ENCODE measurements around the gene LRRC8B. TPM values are rescaled to one million over a fixed set of nuclear protein-coding genes. Genes with fewer than 3 reads are reported as not detected.

LRRC8B gene
- total RNA-seq, 3 donors from 2014 or later (not counting 1 experiment from before 2014, with no cell fraction given) = 1.7 to 2.9 (median 2.9) TPM

- Mint-ChIP-seq H3K9me3 (no peaks in the 10 kb centered on the region), H3K36me3 (no peaks in the 10 kb centered on the region), H3K4me3 (peak overlapping the region; percentile 89), H3K4me1 (peaks cover 8 to 15% of the 10 kb centered on the region in 2 donors), H3K27ac (peak overlapping the region; percentile 80 to 90), H3K27me3 (ENCODE audit: low read depth in 2 of 2) (no peaks in the 10 kb centered on the region)
- intact Hi-C loops (cut with micrococcal nuclease) = loop anchor here (2.0 kb wide), 1 partner anchor 237 kb away; no protein-coding TSS in a partner anchor
- Histone ChIP-seq H3K4me1 (ENCODE audit: control insufficient read depth, insufficient read depth, low read length) (peaks cover 14% of the 10 kb centered on the region), H3K36me3 (ENCODE audit: control insufficient read depth, insufficient read depth, low read length) (no peaks in the 10 kb centered on the region), H3K4me3 (ENCODE audit: low read length) (peak overlapping the region; percentile 86), H3K9me3 (ENCODE audit: control insufficient read depth, insufficient read depth, low read length) (no peaks in the 10 kb centered on the region), H3K27ac (ENCODE audit: low read length) (peak overlapping the region; percentile 84), H3K27me3 (ENCODE audit: control insufficient read depth, insufficient read depth, low read length) (no peaks in the 10 kb centered on the region)
- WGBS (ENCODE audit: insufficient coverage) = under 1% methylated on average over 33 of the region's 35 CpGs
- DNase-seq = peak in 1 of 2 donors; percentile 62
- TF ChIP-seq CTCF (IDR thresholded peaks at IDR 0.05) = no peak
- ATAC-seq = peak; percentile 3 to 8 (median 4)
Observed at GRCh38 chr1:89525169-89525855, 683 bp downstream of the LRRC8B start.

GRCh38 chr1:89527256-89527655 is 2.6 kb downstream of the LRRC8B start:
- no peak for DNase-seq
- H3K27me3 ChIP-seq (ENCODE audit: control insufficient read depth, insufficient read depth, low read length) = no peaks in the 10 kb centered on the region
- Mint-ChIP-seq H3K27me3 (ENCODE audit: low read depth in 2 of 2) (no peaks in the 10 kb centered on the region), H3K9me3 (no peaks in the 10 kb centered on the region), H3K4me3 (peak overlapping the region; percentile 52), H3K36me3 (no peaks in the 10 kb centered on the region), H3K4me1 (peaks cover 8 to 20% of the 10 kb centered on the region in 2 donors), H3K27ac (peak overlapping the region in 1 of 2 donors; percentile 32)
- H3K9me3 ChIP-seq (ENCODE audit: control insufficient read depth, insufficient read depth, low read length) = no peaks in the 10 kb centered on the region
- no CpG with 5 or more reads among the region's 1 CpG for WGBS (ENCODE audit: insufficient coverage)
- intact Hi-C loops (cut with micrococcal nuclease) = no loop called here
- H3K36me3 ChIP-seq (ENCODE audit: control insufficient read depth, insufficient read depth, low read length) = no peaks in the 10 kb centered on the region
- H3K4me1 ChIP-seq (ENCODE audit: control insufficient read depth, insufficient read depth, low read length) = peaks cover 14% of the 10 kb centered on the region
- no peak for TF ChIP-seq CTCF (IDR thresholded peaks at IDR 0.05)
- no peak overlapping the region for H3K4me3 ChIP-seq (ENCODE audit: low read length)
- ATAC-seq = no peak
- no peak overlapping the region for H3K27ac ChIP-seq (ENCODE audit: low read length)

DNA sequence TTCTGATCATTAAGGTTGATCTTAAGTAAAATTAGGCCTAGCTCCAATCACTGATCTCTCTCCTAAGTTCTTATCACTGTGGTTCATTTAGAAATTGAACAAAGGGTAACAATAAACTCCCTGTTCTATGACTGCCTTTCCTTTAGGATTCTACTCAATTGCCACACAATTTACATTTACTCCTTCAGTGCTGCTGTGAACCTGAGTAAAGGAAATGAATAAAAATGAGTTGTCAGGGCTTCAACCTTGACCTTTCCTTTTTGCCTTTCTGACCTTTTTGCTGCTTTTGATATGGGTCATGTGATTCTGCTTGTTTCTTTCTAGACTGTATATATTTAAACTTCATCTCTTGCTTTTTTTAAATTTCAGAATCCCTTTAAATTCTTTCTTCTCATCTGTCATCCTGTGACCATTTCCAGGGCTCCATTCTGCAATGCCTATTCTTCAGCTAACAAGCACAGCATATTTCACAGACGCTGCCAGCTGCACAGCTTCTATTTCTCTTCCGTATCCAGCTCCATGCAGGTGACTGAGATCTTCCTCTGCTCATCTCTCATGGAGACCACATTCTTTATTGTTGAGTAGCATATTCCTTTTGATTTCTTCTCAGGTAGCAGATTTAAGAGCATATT is 3.2 kb downstream of the LRRC8B start:
- Histone ChIP-seq H3K4me3 (ENCODE audit: low read length) (no peak overlapping the region), H3K36me3 (ENCODE audit: control insufficient read depth, insufficient read depth, low read length) (no peaks in the 10 kb centered on the region), H3K27ac (ENCODE audit: low read length) (no peak overlapping the region), H3K27me3 (ENCODE audit: control insufficient read depth, insufficient read depth, low read length) (no peaks in the 10 kb centered on the region), H3K4me1 (ENCODE audit: control insufficient read depth, insufficient read depth, low read length) (peaks cover 14% of the 10 kb centered on the region), H3K9me3 (ENCODE audit: control insufficient read depth, insufficient read depth, low read length) (no peaks in the 10 kb centered on the region)
- Mint-ChIP-seq H3K4me3 (no peak overlapping the region), H3K27ac (no peak overlapping the region), H3K36me3 (no peaks in the 10 kb centered on the region), H3K27me3 (ENCODE audit: low read depth in 2 of 2) (no peaks in the 10 kb centered on the region), H3K4me1 (peaks cover 8 to 22% of the 10 kb centered on the region in 2 donors), H3K9me3 (no peaks in the 10 kb centered on the region)
- 96% methylated on average over 2 of the region's 2 CpGs for WGBS (ENCODE audit: insufficient coverage)
- intact Hi-C loops (cut with micrococcal nuclease) = no loop called here
- ATAC-seq = no peak
- no peak for DNase-seq
- no peak for TF ChIP-seq CTCF (IDR thresholded peaks at IDR 0.05)

Measured in natural killer cell (primary cell).